ENCODE data around the gene TDRD7.
A peak's percentile ranks its signal among the peaks of the same experiment; 100 is the strongest.

The TDRD7 gene

GRCh38 chr9:97515662-97516061 is 103.8 kb downstream of the TDRD7 start:
- TF ChIP-seq, protein P1, sequence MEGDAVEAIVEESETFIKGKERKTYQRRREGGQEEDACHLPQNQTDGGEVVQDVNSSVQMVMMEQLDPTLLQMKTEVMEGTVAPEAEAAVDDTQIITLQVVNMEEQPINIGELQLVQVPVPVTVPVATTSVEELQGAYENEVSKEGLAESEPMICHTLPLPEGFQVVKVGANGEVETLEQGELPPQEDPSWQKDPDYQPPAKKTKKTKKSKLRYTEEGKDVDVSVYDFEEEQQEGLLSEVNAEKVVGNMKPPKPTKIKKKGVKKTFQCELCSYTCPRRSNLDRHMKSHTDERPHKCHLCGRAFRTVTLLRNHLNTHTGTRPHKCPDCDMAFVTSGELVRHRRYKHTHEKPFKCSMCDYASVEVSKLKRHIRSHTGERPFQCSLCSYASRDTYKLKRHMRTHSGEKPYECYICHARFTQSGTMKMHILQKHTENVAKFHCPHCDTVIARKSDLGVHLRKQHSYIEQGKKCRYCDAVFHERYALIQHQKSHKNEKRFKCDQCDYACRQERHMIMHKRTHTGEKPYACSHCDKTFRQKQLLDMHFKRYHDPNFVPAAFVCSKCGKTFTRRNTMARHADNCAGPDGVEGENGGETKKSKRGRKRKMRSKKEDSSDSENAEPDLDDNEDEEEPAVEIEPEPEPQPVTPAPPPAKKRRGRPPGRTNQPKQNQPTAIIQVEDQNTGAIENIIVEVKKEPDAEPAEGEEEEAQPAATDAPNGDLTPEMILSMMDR (IDR thresholded peaks at IDR 0.05; ENCODE audit: poor library complexity, severe bottlenecking) = no peak
- no peaks in the 10 kb centered on the region for H3K4me1 ChIP-seq (ENCODE audit: insufficient read depth, poor library complexity, severe bottlenecking)
- H3K27me3 ChIP-seq (ENCODE audit: insufficient read depth, poor library complexity, severe bottlenecking) = no peaks in the 10 kb centered on the region
- no peaks in the 10 kb centered on the region for H3K9me3 ChIP-seq (ENCODE audit: severe bottlenecking)
- DNase-seq (ENCODE audit: low spot score) (no peak), ATAC-seq (ENCODE audit: low read depth) (no peak)
- H3K36me3 ChIP-seq (ENCODE audit: low read depth) = no peaks in the 10 kb centered on the region
- H3K27ac ChIP-seq (ENCODE audit: poor library complexity, severe bottlenecking) = no peak overlapping the region
- no peak overlapping the region for H3K4me3 ChIP-seq (ENCODE audit: severe bottlenecking)

DNA sequence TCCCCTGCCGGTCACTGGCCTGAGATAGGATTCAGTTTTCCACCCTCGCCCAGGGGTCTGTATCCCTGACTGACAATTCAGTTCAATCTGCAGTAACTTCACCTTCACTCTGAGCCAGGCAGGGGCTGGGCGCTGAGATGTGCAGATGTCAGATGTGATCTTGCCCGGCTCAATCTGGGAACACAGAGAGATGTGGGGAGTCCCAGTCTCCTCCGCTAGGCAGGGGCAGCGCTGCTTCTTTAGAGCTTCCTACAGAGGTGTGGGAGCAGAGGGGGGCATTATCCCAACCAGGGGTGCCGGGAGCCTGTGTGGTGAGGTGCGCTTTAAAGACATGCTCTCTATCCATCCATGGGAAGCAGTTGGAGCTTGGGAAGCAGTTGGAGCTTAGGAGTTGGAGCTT is 104.2 kb downstream of the TDRD7 start:
- no peak for DNase-seq (ENCODE audit: low spot score)
- Histone ChIP-seq H3K27me3 (ENCODE audit: insufficient read depth, poor library complexity, severe bottlenecking) (no peaks in the 10 kb centered on the region), H3K36me3 (ENCODE audit: low read depth) (no peaks in the 10 kb centered on the region), H3K4me3 (ENCODE audit: severe bottlenecking) (no peak overlapping the region), H3K9me3 (ENCODE audit: severe bottlenecking) (no peaks in the 10 kb centered on the region), H3K4me1 (ENCODE audit: insufficient read depth, poor library complexity, severe bottlenecking) (no peaks in the 10 kb centered on the region), H3K27ac (ENCODE audit: poor library complexity, severe bottlenecking) (no peak overlapping the region)
- ATAC-seq (ENCODE audit: low read depth) = no peak
- TF ChIP-seq, protein P1 (IDR thresholded peaks at IDR 0.05; ENCODE audit: poor library complexity, severe bottlenecking) = no peak

DNA sequence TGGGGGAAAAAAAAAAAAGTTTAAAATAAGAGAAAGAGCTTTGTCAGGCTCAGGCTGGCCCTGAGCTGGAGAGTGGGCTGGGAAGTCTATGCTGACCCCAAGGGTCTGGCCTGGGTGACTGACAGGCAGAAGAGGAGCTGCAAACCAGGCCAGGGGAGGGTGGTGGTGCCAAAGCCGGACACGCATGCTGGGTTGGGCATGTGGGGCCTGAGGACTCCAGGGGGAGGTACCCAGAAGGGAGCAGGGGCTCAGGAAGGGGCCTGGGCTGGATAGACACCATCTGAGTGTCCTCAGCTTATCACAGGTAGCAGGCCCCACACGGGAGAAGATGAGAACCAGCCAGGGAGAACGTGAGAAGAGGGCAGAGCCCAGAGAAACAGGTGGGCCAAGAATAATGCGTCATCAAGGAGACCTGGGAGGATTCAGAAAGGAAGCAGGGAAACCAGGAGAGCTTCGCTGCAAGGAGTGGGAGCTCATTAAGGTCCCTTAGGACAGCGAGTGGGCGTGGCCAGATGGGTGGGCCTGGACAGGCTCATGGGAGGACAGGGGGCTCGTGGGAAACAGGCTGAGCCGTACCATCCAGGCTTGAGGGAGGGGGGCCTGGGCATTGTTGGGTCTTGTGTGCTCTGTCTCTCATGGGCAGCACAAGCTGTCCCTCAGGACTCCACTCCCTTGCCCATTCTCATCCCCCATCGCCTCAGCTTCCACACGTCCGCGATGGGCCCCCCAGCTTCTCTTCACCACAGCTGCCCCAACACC is 105.6 kb downstream of the TDRD7 start:
- Histone ChIP-seq H3K27me3 (ENCODE audit: insufficient read depth, poor library complexity, severe bottlenecking) (no peaks in the 10 kb centered on the region), H3K27ac (ENCODE audit: poor library complexity, severe bottlenecking) (no peak overlapping the region), H3K36me3 (ENCODE audit: low read depth) (no peaks in the 10 kb centered on the region), H3K4me3 (ENCODE audit: severe bottlenecking) (no peak overlapping the region), H3K4me1 (ENCODE audit: insufficient read depth, poor library complexity, severe bottlenecking) (no peaks in the 10 kb centered on the region), H3K9me3 (ENCODE audit: severe bottlenecking) (no peaks in the 10 kb centered on the region)
- TF ChIP-seq, protein P1 (IDR thresholded peaks at IDR 0.05; ENCODE audit: poor library complexity, severe bottlenecking) = no peak
- ATAC-seq (ENCODE audit: low read depth) (no peak), DNase-seq (ENCODE audit: low spot score) (no peak)

GRCh38 chr9:97518166-97518908 is 106.4 kb downstream of the TDRD7 start:
- ATAC-seq (ENCODE audit: low read depth) (no peak), DNase-seq (ENCODE audit: low spot score) (no peak)
- Histone ChIP-seq H3K4me3 (ENCODE audit: severe bottlenecking) (no peak overlapping the region), H3K36me3 (ENCODE audit: low read depth) (no peaks in the 10 kb centered on the region), H3K27ac (ENCODE audit: poor library complexity, severe bottlenecking) (no peak overlapping the region), H3K27me3 (ENCODE audit: insufficient read depth, poor library complexity, severe bottlenecking) (no peaks in the 10 kb centered on the region), H3K9me3 (ENCODE audit: severe bottlenecking) (no peaks in the 10 kb centered on the region), H3K4me1 (ENCODE audit: insufficient read depth, poor library complexity, severe bottlenecking) (no peaks in the 10 kb centered on the region)
- TF ChIP-seq, protein P1 (IDR thresholded peaks at IDR 0.05; ENCODE audit: poor library complexity, severe bottlenecking) = no peak

- H3K36me3 ChIP-seq (ENCODE audit: low read depth) = no peaks in the 10 kb centered on the region
- no peaks in the 10 kb centered on the region for H3K4me1 ChIP-seq (ENCODE audit: insufficient read depth, poor library complexity, severe bottlenecking)
- TF ChIP-seq, protein P1 (IDR thresholded peaks at IDR 0.05; ENCODE audit: poor library complexity, severe bottlenecking) = no peak
- ATAC-seq (ENCODE audit: low read depth) = peak; percentile 74; the same call in 2 of the 3 replicates
- H3K9me3 ChIP-seq (ENCODE audit: severe bottlenecking) = no peaks in the 10 kb centered on the region
- no peaks in the 10 kb centered on the region for H3K27me3 ChIP-seq (ENCODE audit: insufficient read depth, poor library complexity, severe bottlenecking)
- no peak for DNase-seq (ENCODE audit: low spot score)
- no peak overlapping the region for H3K27ac ChIP-seq (ENCODE audit: poor library complexity, severe bottlenecking)
- H3K4me3 ChIP-seq (ENCODE audit: severe bottlenecking) = no peak overlapping the region
Observed at GRCh38 chr9:97518909-97519307, 107.0 kb downstream of the TDRD7 start.
